GM18511 (cell line): ENCODE measurements around the gene DDX18.
"Not testable (repeated sequence)": the region's sequence is repeated elsewhere in the genome, so short reads cannot be mapped to it uniquely, and the experiment has no call there.

ENCODE experiments used
- ATAC-seq: cut with Tn5 transposase; IDR thresholded peaks from one replicate; pipeline ENCODE4 v1.9.1; 2021; ENCODE audit warnings: mild to moderate bottlenecking, moderate library complexity; ENCODE audit not compliant: unreplicated experiment

DDX18 gene

GRCh38 chr2:117814417-117815264, at the start of gene DDX18:
Gene DDX18 (plus strand): TSS chr2:117814691. CDS start chr2:117814778, 87 bp downstream.
- ATAC-seq: peak; percentile 97

- no peak for ATAC-seq
Observed at GRCh38 chr2:117770730-117771129, 43.8 kb upstream of the DDX18 start.

GRCh38 chr2:117771969-117772630, 42.4 kb upstream of the DDX18 start:
- ATAC-seq: peak; percentile 46

- ATAC-seq: no peak
Observed at GRCh38 chr2:117774716-117775115, 39.8 kb upstream of the DDX18 start.

GRCh38 chr2:117775703-117776219, 38.7 kb upstream of the DDX18 start:
- ATAC-seq: no peak

- no peak for ATAC-seq
Observed at GRCh38 chr2:117776888-117777287, 37.6 kb upstream of the DDX18 start.

- ATAC-seq: peak; percentile 90
Observed at GRCh38 chr2:117785740-117786139, 28.8 kb upstream of the DDX18 start.

GRCh38 chr2:117786520-117786919, 28.0 kb upstream of the DDX18 start:
- no peak for ATAC-seq

- no peak for ATAC-seq
Observed at GRCh38 chr2:117789505-117789904, 25.0 kb upstream of the DDX18 start.

GRCh38 chr2:117794668-117795067, 19.8 kb upstream of the DDX18 start:
- ATAC-seq: no peak

- no peak for ATAC-seq
Observed at GRCh38 chr2:117801826-117802225, 12.7 kb upstream of the DDX18 start.

GRCh38 chr2:117803644-117804325, 10.7 kb upstream of the DDX18 start:
- not testable (repeated sequence) for ATAC-seq

GRCh38 chr2:117812443-117812842, 2.0 kb upstream of the DDX18 start:
- no peak for ATAC-seq

GRCh38 chr2:117815946-117816345, 1.5 kb downstream of the DDX18 start:
- ATAC-seq: no peak

- no peak for ATAC-seq
Observed at GRCh38 chr2:117818921-117819320, 4.4 kb downstream of the DDX18 start.

GRCh38 chr2:117820444-117820843, 6.0 kb downstream of the DDX18 start:
- ATAC-seq: peak; percentile 80

- ATAC-seq: no peak
Observed at GRCh38 chr2:117825437-117825836, 10.9 kb downstream of the DDX18 start.

GRCh38 chr2:117827464-117827863, 13.0 kb downstream of the DDX18 start:
- not testable (repeated sequence) for ATAC-seq

GRCh38 chr2:117828870-117829269, 14.4 kb downstream of the DDX18 start:
- no peak for ATAC-seq

- ATAC-seq: no peak
Observed at GRCh38 chr2:117832332-117832731, 17.8 kb downstream of the DDX18 start.

- no peak for ATAC-seq
Observed at GRCh38 chr2:117832905-117833613, 18.6 kb downstream of the DDX18 start.
